Activated effector memory CD4-positive, alpha-beta T cell treated with anti-CD3 and anti-CD28 coated beads, Interleukin-2, amount 50 U/mL, for 16 hours (primary cell): ENCODE results near the gene AGTRAP.
A peak's percentile ranks its signal among the peaks of the same experiment; 100 is the strongest.

Experiments
- DNase-seq: peaks from one replicate; pipeline ENCODE4 v3.0.0-alpha.2; 2020

AGTRAP gene

DNA sequence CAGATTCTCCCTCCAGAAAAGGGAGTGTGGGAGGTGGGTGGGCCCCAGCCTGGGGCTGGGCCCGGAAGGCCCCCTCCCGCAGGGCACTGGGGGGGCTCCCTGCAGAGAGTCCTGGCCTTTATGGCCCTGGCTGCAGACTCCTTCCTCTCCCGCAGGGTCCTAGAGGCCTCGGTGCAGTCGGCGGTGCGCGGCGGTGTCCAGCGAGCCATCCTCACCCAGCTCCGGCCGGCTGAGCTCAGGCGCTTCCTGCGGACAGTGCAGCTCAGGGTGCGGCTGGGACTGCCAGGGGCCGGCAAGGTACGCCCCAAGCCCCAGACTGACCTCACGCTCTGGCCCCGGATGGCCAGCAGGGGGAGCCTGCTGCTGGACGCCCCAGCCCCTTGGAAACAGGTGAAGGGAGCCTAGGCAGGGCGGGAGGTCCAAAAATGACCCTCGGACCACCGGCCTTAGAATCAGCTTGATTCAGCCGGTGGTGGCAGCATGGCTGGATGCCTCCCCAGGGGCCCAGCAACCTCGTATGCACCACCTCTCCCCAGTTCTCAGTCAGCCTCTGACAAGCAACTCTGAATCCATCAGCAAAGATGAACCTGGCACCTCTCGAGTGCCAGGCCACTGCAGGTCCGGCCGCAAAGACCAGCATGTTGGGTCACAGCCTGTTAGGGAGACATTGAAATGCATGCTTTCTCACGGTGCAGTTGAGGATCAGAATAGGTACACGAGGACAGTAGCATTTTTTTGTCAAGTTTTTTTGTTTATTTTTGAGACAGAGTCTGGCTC is 49.2 kb downstream of the AGTRAP start:
- peak; percentile 82 for DNase-seq

- no peak for DNase-seq
Observed at GRCh38 chr1:11786168-11786567, 50.2 kb downstream of the AGTRAP start.

GRCh38 chr1:11787251-11787803 is 51.4 kb downstream of the AGTRAP start:
- no peak for DNase-seq

DNA sequence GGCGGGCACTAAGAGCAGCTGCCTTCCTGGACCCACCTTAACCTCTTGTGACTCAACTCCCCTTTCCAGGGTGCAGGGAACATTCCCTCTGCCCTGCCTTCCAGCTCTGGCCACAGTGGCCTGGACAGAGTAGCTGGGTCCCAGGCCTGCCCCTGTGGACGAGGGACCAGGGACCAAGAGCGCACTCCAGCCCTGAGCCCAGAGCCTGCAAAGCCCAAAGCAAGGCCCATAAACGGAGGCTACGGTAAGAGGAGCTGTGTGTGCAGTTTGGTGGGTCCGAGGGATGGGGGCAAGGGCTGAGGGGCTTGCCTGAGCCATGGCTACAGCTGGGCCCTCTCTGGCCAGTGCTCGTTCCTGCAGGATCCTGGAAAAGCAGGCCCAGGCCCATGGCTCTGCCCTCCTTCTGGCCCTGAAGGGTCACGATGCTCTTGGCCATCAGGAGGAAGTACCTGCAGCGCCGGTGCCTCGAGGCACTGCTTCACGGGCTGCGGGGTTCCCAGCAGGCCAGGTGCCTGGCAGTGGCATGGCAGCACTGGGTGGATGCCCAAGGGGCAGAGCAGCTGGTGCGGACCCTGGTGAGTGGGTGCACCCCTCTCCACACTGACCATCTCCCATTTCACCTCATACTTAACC is 52.0 kb downstream of the AGTRAP start:
- DNase-seq = no peak

DNA sequence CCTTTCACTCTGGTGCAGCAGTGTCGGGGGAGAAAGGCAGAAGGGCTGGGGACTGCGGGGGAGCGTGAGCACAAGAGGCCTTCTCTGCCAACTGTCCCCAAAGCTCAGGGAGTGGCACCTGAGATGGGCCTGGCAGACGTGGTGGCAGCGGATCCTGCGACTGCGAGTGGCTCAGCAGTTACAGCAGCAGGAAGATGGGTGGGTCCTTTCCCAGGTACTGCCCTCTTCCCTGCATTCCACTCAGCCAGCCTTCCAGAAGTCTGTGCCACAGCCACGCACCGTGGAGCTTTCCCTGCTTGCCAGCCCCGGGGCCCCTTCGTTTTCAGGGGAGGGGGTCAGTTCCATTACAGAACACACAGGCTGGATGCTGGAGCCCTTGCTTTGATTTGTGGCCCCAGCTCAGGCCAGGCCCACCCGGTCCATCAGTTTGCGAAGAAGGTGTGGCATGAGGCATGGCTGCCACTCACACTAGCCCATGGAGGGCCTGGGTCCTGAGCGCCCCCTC is 52.7 kb downstream of the AGTRAP start:
- DNase-seq = no peak

DNA sequence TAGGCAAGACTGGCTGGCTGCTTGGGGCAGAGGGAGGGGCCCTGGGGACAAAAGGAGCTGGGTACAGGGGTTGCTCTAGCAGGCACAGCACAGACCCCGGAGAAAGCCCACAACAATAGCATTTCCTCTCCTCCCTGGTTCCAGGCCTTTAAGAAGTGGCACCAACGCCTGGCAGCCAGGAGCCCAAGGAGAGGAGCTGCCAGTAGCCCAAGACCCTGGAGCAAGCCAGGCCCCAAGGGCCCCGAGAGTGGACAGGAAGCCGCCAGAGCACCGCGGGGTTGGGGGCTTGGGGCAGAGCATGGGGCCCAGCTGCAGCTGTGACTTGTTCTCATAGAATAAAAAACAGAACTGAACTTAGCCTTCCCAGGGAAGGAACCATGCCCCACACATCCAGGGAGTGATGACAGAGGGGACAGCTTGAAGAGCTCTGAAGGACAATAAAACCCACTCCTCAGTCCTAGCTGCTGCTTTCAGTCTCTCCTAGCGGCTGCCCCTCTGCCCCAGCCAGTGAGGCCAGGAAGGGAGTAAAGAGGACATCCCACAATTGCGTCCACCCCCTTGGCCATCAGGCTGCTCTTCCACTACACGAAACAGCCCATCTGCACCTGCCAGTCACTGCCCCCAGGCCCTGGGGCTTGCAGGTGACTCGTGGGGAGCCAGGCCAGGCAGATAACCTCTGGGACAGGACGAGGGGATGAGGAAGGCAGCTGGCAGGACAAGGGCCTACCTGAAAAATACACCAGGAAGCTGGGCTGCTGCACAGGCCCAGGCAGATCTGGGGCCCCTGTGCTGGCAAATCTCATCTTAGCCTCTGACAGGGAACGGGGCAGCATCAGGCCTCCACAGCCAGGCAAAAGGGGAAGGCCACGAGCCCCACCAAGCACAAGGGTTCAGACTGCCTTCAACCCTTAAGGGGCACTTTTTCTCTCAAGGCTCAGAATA is 53.5 kb downstream of the AGTRAP start:
- DNase-seq = no peak

GRCh38 chr1:11790101-11790879 is 54.4 kb downstream of the AGTRAP start:
- no peak for DNase-seq

GRCh38 chr1:11790880-11791715 is 55.2 kb downstream of the AGTRAP start:
- DNase-seq = no peak

GRCh38 chr1:11792106-11792505 is 56.2 kb downstream of the AGTRAP start:
- DNase-seq = no peak

DNA sequence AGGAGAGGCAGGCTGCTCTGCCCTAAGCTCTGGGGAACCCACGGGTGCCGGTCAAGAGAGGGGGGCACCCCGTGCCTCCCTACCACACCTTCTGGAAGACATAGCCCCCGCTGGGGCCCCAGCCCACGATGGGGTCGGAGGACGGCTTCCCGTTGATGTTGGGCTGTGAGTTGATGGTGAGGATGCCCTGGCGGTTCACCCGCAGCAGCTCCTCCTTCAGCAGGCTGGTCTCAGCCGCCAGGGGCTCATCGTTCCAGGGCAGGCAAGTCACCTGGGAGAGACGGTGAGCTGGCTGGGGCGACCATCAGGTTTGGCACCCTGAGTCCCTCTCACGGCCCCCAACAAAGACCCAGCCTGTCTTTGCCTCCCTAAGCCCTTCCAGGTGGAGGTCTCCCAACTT is 57.9 kb downstream of the AGTRAP start:
- DNase-seq = no peak

DNA sequence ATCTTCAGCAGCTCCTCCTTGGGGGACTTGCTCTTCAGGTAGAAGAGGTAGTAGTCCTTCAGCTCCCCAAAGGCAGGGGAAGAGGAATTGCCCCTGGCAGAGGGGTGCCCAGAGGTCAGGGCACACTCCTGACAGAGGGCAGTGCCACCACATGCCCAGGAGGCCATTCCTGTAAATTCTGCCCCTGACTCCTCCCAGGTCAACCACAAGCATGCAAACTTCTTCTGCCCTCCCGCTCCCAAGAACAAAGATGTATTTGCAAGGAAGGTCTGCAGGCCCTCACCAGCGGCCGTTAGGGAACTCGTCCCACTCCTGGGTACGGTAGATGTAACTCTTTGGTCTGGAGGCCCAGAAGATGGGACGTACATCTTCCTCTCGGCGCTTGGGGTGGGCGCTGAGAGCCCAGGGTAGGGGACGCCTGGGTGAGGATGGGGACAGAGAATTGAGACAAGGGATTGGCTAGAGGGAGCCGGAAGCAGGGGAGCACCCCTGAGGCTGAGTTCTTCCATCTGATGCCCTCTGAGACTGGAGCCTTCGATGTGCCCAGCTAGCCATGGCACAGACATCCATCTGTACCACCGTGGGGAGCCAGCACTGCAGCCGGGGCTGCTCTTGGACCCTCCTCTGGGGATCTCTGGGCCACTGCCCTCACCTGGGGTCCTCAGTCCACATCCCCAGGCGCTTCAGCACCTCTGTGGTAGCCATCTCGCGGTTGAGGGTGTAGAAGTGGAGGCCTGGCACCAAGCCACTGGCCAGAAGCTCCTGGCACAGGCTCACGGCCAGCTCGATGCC is 58.7 kb downstream of the AGTRAP start:
- peak; percentile 54 for DNase-seq

- peak; percentile 47 for DNase-seq
Observed at GRCh38 chr1:11795238-11795890, 59.4 kb downstream of the AGTRAP start.

- peak; percentile 49 for DNase-seq
Observed at GRCh38 chr1:11796036-11796828, 60.3 kb downstream of the AGTRAP start.

DNA sequence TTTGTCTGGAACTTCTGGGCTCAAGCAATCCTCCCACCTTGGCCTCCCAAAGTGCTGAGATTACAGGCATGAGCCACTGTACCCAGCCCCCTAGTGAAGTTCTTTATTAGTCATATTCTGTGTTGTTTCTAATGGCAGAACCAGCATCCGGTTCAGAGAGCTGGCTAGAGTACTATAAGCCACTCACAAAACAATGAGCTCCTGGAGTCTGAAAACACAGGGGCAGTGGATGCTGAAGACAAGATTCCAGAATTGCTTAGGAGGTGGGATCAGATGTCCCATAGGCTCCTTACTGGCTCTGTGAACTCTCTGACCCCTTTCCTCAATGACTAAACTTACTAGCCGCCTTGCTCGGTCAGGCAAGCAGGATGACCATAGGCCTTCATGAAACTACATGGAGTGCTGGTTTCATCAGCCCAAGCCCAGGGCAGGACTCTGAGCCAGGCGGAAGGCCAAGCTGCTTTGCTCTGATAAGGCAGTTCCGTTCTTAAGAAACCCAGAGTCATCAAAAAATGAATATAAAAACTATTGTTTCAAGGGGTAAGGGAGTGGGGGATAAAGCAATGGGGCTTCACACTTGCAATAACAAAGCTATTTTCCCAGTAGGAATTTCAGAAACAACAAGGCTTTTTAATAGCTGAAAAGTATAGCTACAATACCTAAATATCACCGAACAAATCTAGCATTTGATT is 61.7 kb downstream of the AGTRAP start:
- DNase-seq = peak; percentile 37

GRCh38 chr1:11799099-11799498 is 63.2 kb downstream of the AGTRAP start:
- DNase-seq = peak; percentile 22

GRCh38 chr1:11799896-11800295 is 64.0 kb downstream of the AGTRAP start:
- peak; percentile 43 for DNase-seq

- DNase-seq = no peak
Observed at GRCh38 chr1:11800391-11800755, 64.4 kb downstream of the AGTRAP start.
